Measurements from ENCODE around the gene PLPP4. TPM values are rescaled to one million over a fixed set of nuclear protein-coding genes. Genes with fewer than 3 reads are reported as not detected.

Gene PLPP4
- total and polyA plus RNA-seq, 10 donors = not detected

GRCh38 chr10:120517196-120517595 lies 60.2 kb downstream of the PLPP4 start:
- intact Hi-C loops (cut with DNase I; ENCODE audit: low total_unique reads) = no loop called here
- Histone ChIP-seq H3K4me3 (no peak overlapping the region), H3K9me3 (peaks cover 0 to 3% (median 0%) of the 10 kb centered on the region in 8 donors), H3K27me3 (replicated peaks in 1 of 7) (peaks cover 0 to 4% (median 0%) of the 10 kb centered on the region in 7 donors), H3K27ac (no peak overlapping the region), H3K36me3 (no peaks in the 10 kb centered on the region), H3K4me1 (no peaks in the 10 kb centered on the region)
- no peak for TF ChIP-seq POLR2AphosphoS5 (IDR thresholded peaks at IDR 0.05)
- TF ChIP-seq POLR2A (IDR thresholded peaks at IDR 0.05) = no peak
- no peak for TF ChIP-seq CTCF (IDR thresholded peaks at IDR 0.05 in 8 of 11, conservative IDR thresholded peaks at IDR 0.05 in 3 of 11)
- DNase-seq = no peak
- WGBS, 5 donors = 66 to 80% (median 76%) methylated on average over 5 of the region's 5 CpGs

- no peaks in the 10 kb centered on the region for H3K4me1 ChIP-seq
- intact Hi-C loops (cut with DNase I; ENCODE audit: low total_unique reads) = no loop called here
- H3K27ac ChIP-seq = no peak overlapping the region
- H3K4me3 ChIP-seq = no peak overlapping the region
- H3K9me3 ChIP-seq = peaks cover 0 to 3% (median 0%) of the 10 kb centered on the region in 8 donors
- DNase-seq = no peak
- H3K36me3 ChIP-seq = no peaks in the 10 kb centered on the region
- 84 to 91% (median 91%) methylated on average over 9 of the region's 9 CpGs for WGBS, 5 donors
- H3K27me3 ChIP-seq (replicated peaks in 1 of 7) = peaks cover 0 to 4% (median 0%) of the 10 kb centered on the region in 7 donors
- TF ChIP-seq CTCF (IDR thresholded peaks at IDR 0.05 in 8 of 11, conservative IDR thresholded peaks at IDR 0.05 in 3 of 11) (no peak), POLR2AphosphoS5 (IDR thresholded peaks at IDR 0.05) (no peak), POLR2A (IDR thresholded peaks at IDR 0.05) (no peak)
Observed at GRCh38 chr10:120517881-120518484, 61.0 kb downstream of the PLPP4 start.

GRCh38 chr10:120521880-120522279 lies 64.9 kb downstream of the PLPP4 start:
- TF ChIP-seq POLR2A (IDR thresholded peaks at IDR 0.05) (no peak), CTCF (IDR thresholded peaks at IDR 0.05 in 8 of 11, conservative IDR thresholded peaks at IDR 0.05 in 3 of 11) (no peak), POLR2AphosphoS5 (IDR thresholded peaks at IDR 0.05) (no peak)
- no peak for DNase-seq
- H3K27ac ChIP-seq = no peak overlapping the region
- no peaks in the 10 kb centered on the region for H3K4me1 ChIP-seq
- no peaks in the 10 kb centered on the region for H3K9me3 ChIP-seq
- H3K4me3 ChIP-seq = no peak overlapping the region
- H3K36me3 ChIP-seq = no peaks in the 10 kb centered on the region
- intact Hi-C loops (cut with DNase I; ENCODE audit: low total_unique reads) = no loop called here
- no peaks in the 10 kb centered on the region for H3K27me3 ChIP-seq (replicated peaks in 1 of 7)
- WGBS, 5 donors = 63 to 71% (median 68%) methylated on average over 3 of the region's 3 CpGs

DNA sequence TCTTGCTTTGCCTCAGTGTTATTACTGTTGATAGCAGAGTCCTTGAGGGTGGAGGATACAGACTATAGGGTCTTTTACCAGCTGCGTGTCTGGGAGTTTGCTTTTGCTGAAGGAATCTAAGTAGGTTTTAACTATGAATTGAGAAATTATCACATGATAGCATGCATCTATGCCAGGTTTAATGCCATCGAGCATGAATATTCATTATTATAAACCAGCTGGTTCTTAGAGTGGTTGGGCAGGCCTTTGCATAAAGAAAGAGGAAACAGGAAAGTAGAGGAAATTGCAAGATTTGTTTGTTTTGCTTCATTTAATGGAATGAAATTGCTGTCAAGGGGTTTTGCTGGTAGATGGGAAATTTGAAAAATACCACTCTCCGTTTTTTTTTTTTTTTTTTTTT lies 70.7 kb downstream of the PLPP4 start:
- intact Hi-C loops (cut with DNase I; ENCODE audit: low total_unique reads) = no loop called here
- WGBS, 5 donors = 75 to 86% (median 86%) methylated on average over 3 of the region's 3 CpGs
- Histone ChIP-seq H3K36me3 (no peaks in the 10 kb centered on the region), H3K27ac (no peak overlapping the region), H3K4me3 (no peak overlapping the region), H3K27me3 (replicated peaks in 1 of 7) (no peaks in the 10 kb centered on the region), H3K4me1 (no peaks in the 10 kb centered on the region), H3K9me3 (no peaks in the 10 kb centered on the region)
- DNase-seq = no peak
- TF ChIP-seq CTCF (IDR thresholded peaks at IDR 0.05 in 8 of 11, conservative IDR thresholded peaks at IDR 0.05 in 3 of 11) (no peak), POLR2AphosphoS5 (IDR thresholded peaks at IDR 0.05) (no peak), POLR2A (IDR thresholded peaks at IDR 0.05) (no peak)
